ENCODE results near the gene FHIT. TPM values are rescaled to one million over a fixed set of nuclear protein-coding genes. Genes with fewer than 3 reads are reported as not detected.

FHIT gene
- total and polyA plus RNA-seq, 8 donors: 1.8 to 10.6 (median 7.1) TPM

DNA sequence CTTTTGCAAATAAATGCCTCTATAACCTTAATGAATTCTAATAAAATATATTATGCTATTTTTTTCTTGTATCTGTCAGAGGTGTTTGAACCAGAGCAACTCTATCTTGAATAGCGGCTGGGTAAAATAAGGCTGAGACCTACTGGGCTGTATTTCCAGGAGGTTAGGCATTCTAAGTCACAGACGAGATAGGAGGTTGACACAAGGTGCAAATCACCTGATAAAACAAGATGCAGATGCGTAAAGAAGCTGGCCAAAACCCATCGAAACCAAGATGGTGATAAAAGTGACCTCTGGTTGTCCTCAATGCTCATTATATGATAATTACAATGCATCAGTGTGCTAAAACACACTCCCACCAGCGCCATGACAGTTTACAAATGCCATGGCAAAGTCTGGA is 990.7 kb downstream of the FHIT start:
- Histone ChIP-seq H3K36me3 (no peaks in the 10 kb centered on the region), H3K4me3 (no peak overlapping the region), H3K4me1 (no peaks in the 10 kb centered on the region), H3K27me3 (no peaks in the 10 kb centered on the region), H3K9me3 (no peaks in the 10 kb centered on the region), H3K27ac (no peak overlapping the region)
- whole genome bisulfite sequencing, 5 donors: 52 to 71% (median 57%) methylated on average over 5 of the region's 5 CpGs
- TF ChIP-seq POLR2A (IDR thresholded peaks at IDR 0.05) (no peak), POLR2AphosphoS5 (IDR thresholded peaks at IDR 0.05) (no peak), CTCF (IDR thresholded peaks at IDR 0.05) (no peak), EP300 (IDR thresholded peaks at IDR 0.05) (no peak)
- intact Hi-C loops (cut with DNase I; ENCODE audit: low total_unique reads): no loop called here
- no peak for DNase-seq

DNA sequence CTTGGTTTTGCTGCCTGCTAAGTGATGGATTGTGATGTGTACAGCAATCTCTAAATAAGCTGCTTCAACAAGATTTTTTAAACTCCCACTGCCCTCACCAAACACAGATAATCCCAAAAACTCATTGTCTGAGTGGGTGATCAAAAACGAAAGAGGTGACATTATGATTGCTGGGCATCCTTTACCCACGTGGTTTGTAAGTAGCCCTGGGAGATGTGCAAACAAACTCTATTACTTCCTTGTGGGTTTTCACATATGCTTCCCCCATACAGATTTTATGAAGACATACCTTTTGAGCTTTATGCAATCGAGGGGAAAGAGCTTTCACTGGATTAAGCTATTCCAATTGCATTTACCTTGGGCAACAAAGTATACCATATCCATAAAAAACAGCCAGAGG is 1000.4 kb downstream of the FHIT start:
- no peak for TF ChIP-seq POLR2AphosphoS5 (IDR thresholded peaks at IDR 0.05)
- TF ChIP-seq POLR2A (IDR thresholded peaks at IDR 0.05): no peak
- TF ChIP-seq CTCF (IDR thresholded peaks at IDR 0.05): no peak
- TF ChIP-seq EP300 (IDR thresholded peaks at IDR 0.05): no peak
- WGBS, 5 donors: 28 to 60% (median 45%) methylated on average over 3 of the region's 3 CpGs
- no peaks in the 10 kb centered on the region for H3K4me1 ChIP-seq
- intact Hi-C loops (cut with DNase I; ENCODE audit: low total_unique reads): no loop called here
- no peak overlapping the region for H3K27ac ChIP-seq
- DNase-seq: no peak
- no peaks in the 10 kb centered on the region for H3K36me3 ChIP-seq
- H3K9me3 ChIP-seq: no peaks in the 10 kb centered on the region
- no peak overlapping the region for H3K4me3 ChIP-seq
- no peaks in the 10 kb centered on the region for H3K27me3 ChIP-seq

DNA sequence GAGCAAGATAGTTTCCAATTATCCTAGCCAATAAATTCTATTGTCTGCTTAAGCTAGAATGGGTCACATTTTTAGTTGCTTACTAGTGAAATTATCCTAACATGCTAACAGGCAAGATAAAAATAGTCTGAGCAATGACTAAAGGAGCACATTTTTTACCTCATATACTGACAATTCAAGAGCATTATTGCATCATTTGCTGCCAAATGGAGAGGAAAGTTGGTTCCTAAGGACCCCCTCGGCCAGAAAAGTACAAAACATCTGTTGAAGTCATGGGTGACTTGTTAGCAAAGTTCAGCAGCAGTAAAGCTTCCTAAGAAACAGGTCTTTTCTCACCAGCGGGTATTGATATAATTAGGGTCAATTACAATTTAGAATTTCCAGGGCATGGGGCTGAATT is 1001.0 kb downstream of the FHIT start:
- no peaks in the 10 kb centered on the region for H3K4me1 ChIP-seq
- intact Hi-C loops (cut with DNase I; ENCODE audit: low total_unique reads): no loop called here
- no peaks in the 10 kb centered on the region for H3K9me3 ChIP-seq
- H3K27ac ChIP-seq: no peak overlapping the region
- 75 to 84% (median 78%) methylated on average over 2 of the region's 2 CpGs for WGBS, 5 donors
- no peaks in the 10 kb centered on the region for H3K36me3 ChIP-seq
- no peaks in the 10 kb centered on the region for H3K27me3 ChIP-seq
- TF ChIP-seq POLR2A (IDR thresholded peaks at IDR 0.05) (no peak), CTCF (IDR thresholded peaks at IDR 0.05) (no peak)
- no peak overlapping the region for H3K4me3 ChIP-seq
- peak in 1 of 2 donors; percentile 5 for DNase-seq

DNA sequence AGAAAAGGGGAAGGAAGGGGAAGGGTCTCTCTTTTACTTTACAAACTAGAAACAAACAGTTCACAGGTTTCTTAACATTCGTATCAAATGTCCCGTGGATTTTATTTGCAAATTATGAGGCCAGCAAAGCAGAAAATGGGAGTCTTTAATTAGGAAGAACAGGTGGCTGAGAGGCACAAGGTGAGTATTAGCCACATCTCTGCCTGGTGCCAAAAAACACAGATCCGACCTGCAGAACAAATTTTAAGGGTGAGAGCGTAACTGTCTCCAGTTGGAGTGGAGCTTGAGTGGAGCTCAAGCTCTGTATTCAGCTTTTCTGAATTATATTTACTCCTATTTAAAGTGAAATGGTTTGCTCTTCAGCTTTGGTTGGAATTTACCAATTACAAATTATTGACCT is 1004.9 kb downstream of the FHIT start:
- H3K9me3 ChIP-seq: no peaks in the 10 kb centered on the region
- intact Hi-C loops (cut with DNase I; ENCODE audit: low total_unique reads): no loop called here
- no peaks in the 10 kb centered on the region for H3K27me3 ChIP-seq
- no peak for DNase-seq
- H3K4me3 ChIP-seq: no peak overlapping the region
- WGBS, 5 donors: 82 to 92% (median 87%) methylated on average over 4 of the region's 4 CpGs
- TF ChIP-seq POLR2A (IDR thresholded peaks at IDR 0.05) (no peak), POLR2AphosphoS5 (IDR thresholded peaks at IDR 0.05) (no peak), EP300 (IDR thresholded peaks at IDR 0.05) (no peak), CTCF (IDR thresholded peaks at IDR 0.05) (no peak)
- H3K4me1 ChIP-seq: no peaks in the 10 kb centered on the region
- H3K36me3 ChIP-seq: no peaks in the 10 kb centered on the region
- H3K27ac ChIP-seq: no peak overlapping the region
